PC-9 (cell line): ENCODE results near the gene RAB18. TPM values are rescaled to one million over a fixed set of nuclear protein-coding genes. Genes with fewer than 3 reads are reported as not detected.
A peak's percentile ranks its signal among the peaks of the same experiment; 100 is the strongest.

Experiments
- Bru-seq: library from RNA; stranded (reverse); fragments of 400-500 nt; gene quantifications from one replicate; lab custom pipeline; 2021; lab: Mats Ljungman, UMichigan
- BruChase-seq, 2 experiments: library from RNA; stranded (reverse); fragments of 400-500 nt; gene quantifications; one replicate each; lab custom pipeline; 2021; lab: Mats Ljungman, UMichigan
- BruUV-seq: library from RNA; stranded (reverse); fragments of 400-500 nt; replicated peaks from 2 replicates; lab custom pipeline; 2021; lab: Mats Ljungman, UMichigan
- CTCF ChIA-PET: fragments of 300-600 bp; sonication (Branson Sonifier 250); formaldehyde crosslinking; loops from one replicate; lab custom pipeline; 2022; ENCODE audit warnings: antibody characterized with exemption; lab: Charles Lee
- POLR2A ChIA-PET: fragments of 300-600 bp; sonication (Branson Sonifier 250); formaldehyde crosslinking; loops from one replicate; lab custom pipeline; 2022; ENCODE audit warnings: antibody characterized with exemption; ENCODE audit not compliant: unreplicated experiment; lab: Charles Lee
- DNase-seq, 2 experiments: peaks; one replicate each; pipeline versions ENCODE4 v3.0.0 to v3.0.0-alpha.2; 2015 to 2022; ENCODE audit warnings: mixed read lengths in 1 of 2
- H2AFZ ChIP-seq: fragments of 200-600 bp; sonication (generic); 2 replicates; pipeline ENCODE4 v1.8.1; 2017; ENCODE audit warnings: antibody characterized with exemption
- H3F3A ChIP-seq: fragments of 200-600 bp; sonication (generic); 2 replicates; pipeline ENCODE4 v1.8.1; 2017; ENCODE audit warnings: antibody characterized with exemption, mild to moderate bottlenecking, low read depth; ENCODE audit not compliant: insufficient read depth
- H3K27ac ChIP-seq: fragments of 200-600 bp; sonication (generic); 2 replicates; pipeline ENCODE4 v1.6.1; 2016; ENCODE audit warnings: mixed run types
- H3K27me3 ChIP-seq: fragments of 200-600 bp; sonication (generic); 2 replicates; pipeline ENCODE4 v1.6.1; 2016; ENCODE audit warnings: low read depth, mixed run types; ENCODE audit not compliant: insufficient read depth
- H3K36me3 ChIP-seq: fragments of 200-600 bp; sonication (generic); 2 replicates; pipeline ENCODE4 v1.6.1; 2016; ENCODE audit warnings: low read depth, mixed run types
- H3K4me1 ChIP-seq: fragments of 200-600 bp; sonication (generic); replicated peaks from 2 replicates; pipeline ENCODE4 v1.6.1; 2016; ENCODE audit warnings: mixed run types; ENCODE audit not compliant: insufficient read depth
- H3K4me2 ChIP-seq: fragments of 200-600 bp; sonication (generic); 2 replicates; pipeline ENCODE4 v1.6.1; 2017; ENCODE audit warnings: mixed run types
- H3K4me3 ChIP-seq: fragments of 200-600 bp; sonication (generic); 2 replicates; pipeline ENCODE4 v1.6.1; 2016; ENCODE audit warnings: mixed run types
- H3K79me2 ChIP-seq: fragments of 200-600 bp; sonication (generic); 2 replicates; pipeline ENCODE4 v1.6.1; 2017; ENCODE audit warnings: low read depth, mixed run types
- H3K9me2 ChIP-seq: fragments of 200-600 bp; sonication (generic); 2 replicates; pipeline ENCODE4 v1.8.1; 2017; ENCODE audit warnings: mild to moderate bottlenecking; ENCODE audit not compliant: insufficient read depth
- H3K9me3 ChIP-seq: fragments of 200-600 bp; sonication (generic); 2 replicates; pipeline ENCODE4 v1.8.1; 2016; ENCODE audit warnings: low read depth; ENCODE audit not compliant: insufficient read depth
- H4K20me1 ChIP-seq: fragments of 200-600 bp; sonication (generic); 2 replicates; pipeline ENCODE4 v1.8.1; 2017; ENCODE audit not compliant: insufficient read depth
- CTCF ChIP-seq: fragments of 200-600 bp; sonication (generic); conservative IDR thresholded peaks from 2 replicates; pipeline ENCODE4 v1.6.1; 2017; ENCODE audit warnings: mixed run types, antibody characterized with exemption, mild to moderate bottlenecking, moderate library complexity
- EZH2 ChIP-seq: fragments of 200-600 bp; sonication (generic); IDR thresholded peaks from 2 replicates; pipeline ENCODE4 v1.8.0; 2017; ENCODE audit warnings: antibody characterized with exemption, low read depth
- intact Hi-C: fragments of 100-400 bp; cut with micrococcal nuclease; formaldehyde crosslinking; loops from one replicate; pipeline ENCODE4 v1.10.0; 2022; ENCODE audit not compliant: unreplicated experiment
- long read RNA-seq: library from polyadenylated mRNA; stranded (forward); transcript quantifications from one replicate; pipeline ENCODE4 v2.0.0, GENCODE V29; 2022
- total RNA-seq: library from RNA; stranded (reverse); gene quantifications from 2 replicates; pipeline ENCODE4 v1.2.3, GENCODE V29; 2021

RAB18 gene
- 63.1 and 63.8 TPM in 2 replicates for total RNA-seq
- Bru-seq, nascent RNA: percentile 87 among the genes with signal in this experiment
- percentile 91 among the genes with signal in this experiment for BruChase-seq, experiment 1, labeled RNA remaining after a 2-hour chase
- percentile 82 among the genes with signal in this experiment for BruChase-seq, experiment 2, labeled RNA remaining after a 6-hour chase
- long read RNA-seq, full-length matches to known transcripts: 61 of 67 reads
- long read RNA-seq, partial matches to known transcripts: 1 of 67 reads
- long read RNA-seq, other reads (novel, unspliced or antisense): 5 of 67 reads

DNA sequence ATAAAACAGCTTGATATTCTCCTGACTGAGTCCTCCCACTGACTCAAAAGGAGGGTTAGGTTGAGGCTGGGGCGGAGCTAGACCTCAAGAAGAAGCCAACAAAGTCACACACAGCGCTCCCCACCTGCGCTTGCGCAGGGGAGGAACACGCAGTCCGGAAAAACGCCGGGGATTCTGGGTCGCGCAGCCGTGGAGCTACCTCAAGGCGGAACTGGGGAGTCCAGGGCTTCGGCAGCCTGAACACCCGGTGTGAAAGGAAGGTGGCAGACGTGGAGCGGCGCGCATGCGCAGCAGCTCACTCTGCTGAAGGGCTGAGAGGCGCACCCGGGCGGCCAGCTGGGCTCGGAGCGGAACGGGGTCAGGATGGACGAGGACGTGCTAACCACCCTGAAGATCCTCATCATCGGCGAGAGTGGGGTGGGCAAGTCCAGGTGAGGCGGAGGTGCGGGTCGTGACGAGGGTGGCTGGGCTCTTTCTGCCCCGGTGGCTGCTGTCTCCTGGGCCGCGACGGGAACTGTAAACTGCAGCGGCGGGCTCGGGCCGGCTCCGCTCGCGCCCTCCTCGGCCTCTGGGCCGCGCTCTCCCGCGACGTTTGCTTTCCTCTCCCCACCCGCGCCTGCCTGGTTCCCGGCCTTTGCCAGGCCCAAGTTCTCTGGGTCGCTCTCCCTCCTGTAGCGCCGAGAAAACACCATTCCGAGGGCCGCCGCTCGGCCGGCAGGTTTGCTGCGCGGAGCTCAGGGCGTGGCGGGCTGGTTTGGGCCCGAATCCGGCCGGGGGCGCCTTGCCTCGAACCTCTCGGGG lies at the start of gene RAB18:
TSS of gene RAB18 (plus strand) at position 298 of the 801 bp plus-strand sequence. CDS start at position 364, 66 bp downstream.
- TSS peak; percentile 53 for BruUV-seq

GRCh38 chr10:27454837-27455236 lies 49.3 kb upstream of the RAB18 start:
- Histone ChIP-seq H3K27me3 (no peaks in the 10 kb centered on the region; the same call in 1 of the 2 replicates), H3K4me3 (no peak overlapping the region), H3K9me3 (no peaks in the 10 kb centered on the region), H3K27ac (no peak overlapping the region), H3K4me2 (no peak overlapping the region), H3K4me1 (no peaks in the 10 kb centered on the region), H3K79me2 (no peaks in the 10 kb centered on the region), H3K9me2 (no peaks in the 10 kb centered on the region), H3F3A (no peaks in the 10 kb centered on the region), H4K20me1 (no peaks in the 10 kb centered on the region), H3K36me3 (no peaks in the 10 kb centered on the region), H2AFZ (no peak overlapping the region)
- TF ChIP-seq EZH2 (no peak), CTCF (no peak)
- ChIA-PET POLR2A (no interaction called here), CTCF (interaction anchor here (0.5 kb wide), 2 partner anchors 19 to 85 kb away, joined by 3 to 4 read pairs; no protein-coding TSS in a partner anchor)
- DNase-seq: no peak
- intact Hi-C loops: loop anchor here (5.0 kb wide), 1 partner anchor 787 kb away; no protein-coding TSS in a partner anchor
- no TSS peak for BruUV-seq

More for the DNA sequence above, at the start of gene RAB18:
- Histone ChIP-seq H3K4me1 (peaks cover 14% of the 10 kb centered on the region), H3K9me2 (no peaks in the 10 kb centered on the region), H2AFZ (peak within 1 kb of the TSS; percentile 98), H4K20me1 (no peaks in the 10 kb centered on the region), H3K4me2 (peak within 1 kb of the TSS; percentile 93), H3K79me2 (peaks cover 44% of the 10 kb centered on the region), H3K9me3 (no peaks in the 10 kb centered on the region), H3K4me3 (peak within 1 kb of the TSS; percentile 81), H3F3A (no peaks in the 10 kb centered on the region), H3K36me3 (no peaks in the 10 kb centered on the region), H3K27ac (no peak within 1 kb of the TSS), H3K27me3 (peaks cover 19% of the 10 kb centered on the region; the same call in 1 of the 2 replicates)
- POLR2A ChIA-PET: interaction anchor here (0.5 to 0.6 kb wide), 4 partner anchors 675 to 1814 kb away, joined by 4 to 5 read pairs (median 4); no protein-coding TSS in a partner anchor
- CTCF ChIA-PET: interaction anchor here (0.6 kb wide), 1 partner anchor 130 kb away, joined by 3 read pairs; no protein-coding TSS in a partner anchor
- peak; percentile 80 to 94 for DNase-seq
- intact Hi-C loops: loop anchor here (5.0 kb wide), 1 partner anchor 262 kb away; the partner anchor contains the start of gene ACBD5
- no peak for TF ChIP-seq CTCF
- no peak for TF ChIP-seq EZH2

- H3K4me2 ChIP-seq: no peak overlapping the region
- no peak overlapping the region for H2AFZ ChIP-seq
- no peaks in the 10 kb centered on the region for H4K20me1 ChIP-seq
- H3F3A ChIP-seq: no peaks in the 10 kb centered on the region
- ChIA-PET POLR2A (no interaction called here), CTCF (no interaction called here)
- H3K27me3 ChIP-seq: no peaks in the 10 kb centered on the region; the same call in 1 of the 2 replicates
- no peak overlapping the region for H3K4me3 ChIP-seq
- H3K36me3 ChIP-seq: no peaks in the 10 kb centered on the region
- TF ChIP-seq EZH2 (no peak), CTCF (no peak)
- no peaks in the 10 kb centered on the region for H3K79me2 ChIP-seq
- no peaks in the 10 kb centered on the region for H3K9me3 ChIP-seq
- no peak for DNase-seq
- BruUV-seq: no TSS peak
- no peak overlapping the region for H3K27ac ChIP-seq
- no peaks in the 10 kb centered on the region for H3K9me2 ChIP-seq
- H3K4me1 ChIP-seq: no peaks in the 10 kb centered on the region
- intact Hi-C loops: no loop called here
Observed at GRCh38 chr10:27457261-27457945, 46.7 kb upstream of the RAB18 start.
